Subcutaneous adipose tissue (tissue), 4 donors: Measurements from ENCODE around the gene NCKAP5L. TPM values are rescaled to one million over a fixed set of nuclear protein-coding genes. Genes with fewer than 3 reads are reported as not detected.

Experiments
- CTCF ChIP-seq: fragments of 450-650 bp; IDR thresholded peaks from one replicate; pipeline ENCODE4 v1.5.1; 2016; ENCODE audit warnings: low read depth, mild to moderate bottlenecking, control low read depth, antibody characterized with exemption, moderate library complexity
- total RNA-seq, 4 donors: library from RNA; depleted of rRNA; stranded (reverse); fragments of >200 nt; gene quantifications; one replicate each; pipeline ENCODE4 v1.1.0, GENCODE V29; 2016

NCKAP5L gene
- total RNA-seq, 4 donors from 2014 or later, result 9.1 to 23.9 (median 13.0) TPM

DNA sequence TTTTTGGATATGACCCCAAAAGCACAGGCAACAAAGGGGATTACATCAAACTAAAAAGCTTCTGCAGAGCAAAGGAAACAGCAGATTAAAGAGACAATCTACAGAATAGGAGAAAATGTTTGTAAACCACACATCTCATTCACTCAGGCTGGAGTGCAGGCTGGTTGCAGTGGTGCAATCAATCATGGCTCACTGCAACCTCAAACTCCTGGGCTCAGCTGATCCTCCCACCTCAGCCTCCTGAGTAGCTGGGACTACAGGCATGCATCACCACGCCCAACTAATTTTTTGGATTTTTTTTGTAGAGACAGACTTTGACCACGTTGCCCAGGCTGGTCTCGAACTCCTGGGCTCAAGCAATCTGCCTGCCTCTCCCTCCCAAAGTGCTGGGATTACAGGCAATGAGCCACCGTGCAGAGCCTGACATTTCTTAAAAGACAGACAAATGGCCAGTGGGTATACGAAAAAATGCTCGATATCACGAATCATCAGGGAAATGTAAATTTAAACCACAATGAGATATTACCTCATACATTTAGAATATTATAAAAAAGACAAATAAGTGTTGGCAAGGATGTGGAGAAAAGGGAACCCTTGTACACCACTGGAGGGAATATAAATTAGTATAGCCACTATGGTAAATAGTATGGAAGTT, 9.8 kb downstream of the NCKAP5L start:
- TF ChIP-seq CTCF, result no peak

GRCh38 chr12:49813131-49813530, 15.1 kb downstream of the NCKAP5L start:
- TF ChIP-seq CTCF, result no peak

GRCh38 chr12:49811961-49812401, 16.2 kb downstream of the NCKAP5L start:
- no peak for TF ChIP-seq CTCF

DNA sequence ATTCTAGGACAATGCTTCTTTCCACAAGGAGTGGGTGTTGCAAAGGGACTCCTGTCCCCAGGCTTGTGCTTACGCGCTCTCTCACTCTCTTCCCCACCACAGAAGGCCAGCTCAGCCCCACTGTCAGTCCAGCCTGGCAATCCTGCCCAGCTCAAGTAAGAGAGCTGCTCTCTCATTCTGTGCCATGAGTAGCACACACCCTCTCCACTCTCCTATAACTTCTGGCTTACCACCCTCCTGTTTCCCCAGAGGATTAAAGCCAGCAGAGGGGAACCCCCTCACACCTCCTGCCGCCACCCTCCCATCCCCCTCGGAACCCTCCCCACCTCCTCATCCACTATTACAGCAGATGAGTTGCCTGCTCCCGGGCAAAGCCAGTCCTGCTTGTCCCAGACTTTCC, 17.1 kb downstream of the NCKAP5L start:
- TF ChIP-seq CTCF, result no peak

GRCh38 chr12:49809906-49810389, 18.3 kb downstream of the NCKAP5L start:
- TF ChIP-seq CTCF, result no peak

DNA sequence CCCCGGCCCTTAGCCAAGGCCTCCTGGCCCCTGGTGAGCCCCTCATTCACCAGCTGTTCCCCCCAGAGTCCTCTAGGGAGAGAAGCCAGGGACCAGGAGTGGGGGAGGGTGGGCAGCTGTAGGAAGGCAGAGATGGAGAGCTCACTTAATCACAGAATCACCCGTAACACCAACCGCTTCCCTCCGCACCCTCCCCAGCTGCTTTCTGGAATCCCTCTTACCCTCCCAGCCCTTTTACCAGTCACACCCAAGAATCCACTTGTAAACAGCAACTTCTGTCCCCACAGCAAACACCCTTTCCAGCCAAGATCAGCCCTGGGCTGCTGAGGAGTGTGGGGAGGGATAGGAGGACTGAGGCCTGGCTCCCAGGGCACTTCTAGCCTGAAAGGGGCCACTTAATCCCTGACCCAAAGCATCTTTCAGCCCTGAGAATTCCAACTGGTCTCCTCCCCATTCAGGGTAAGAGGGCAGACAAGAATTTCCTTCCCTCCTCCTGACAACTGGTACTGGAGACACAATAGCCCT, 18.8 kb downstream of the NCKAP5L start:
- no peak for TF ChIP-seq CTCF

GRCh38 chr12:49808686-49809380, 19.4 kb downstream of the NCKAP5L start:
- no peak for TF ChIP-seq CTCF
